LoVo (cell line): ENCODE results near the gene GYS1.
"Not testable (repeated sequence)": the region's sequence is repeated elsewhere in the genome, so short reads cannot be mapped to it uniquely, and the experiment has no call there.

Experiments
- DNase-seq: peaks from one replicate; pipeline ENCODE4 v3.0.0-alpha.2; 2016; ENCODE audit warnings: low spot score

The GYS1 gene

GRCh38 chr19:48993175-48994034 lies at the start of gene GYS1, which contains the start of gene RUVBL2:
Gene GYS1, minus strand, starts transcription at chr19:48993309. Its CDS starts 197 bp downstream, at chr19:48993112.
Gene RUVBL2, plus strand, starts transcription at chr19:48993887. Its CDS starts 25 bp downstream, at chr19:48993912.
- peak; percentile 99 for DNase-seq

GRCh38 chr19:49042666-49043065 lies 49.6 kb upstream of the GYS1 start:
- not testable (repeated sequence) for DNase-seq

GRCh38 chr19:49042177-49042576 lies 49.1 kb upstream of the GYS1 start:
- DNase-seq = peak; percentile 55

- DNase-seq = not testable (repeated sequence)
Observed at GRCh38 chr19:49039736-49040135, 46.6 kb upstream of the GYS1 start.

- DNase-seq = peak; percentile 52
Observed at GRCh38 chr19:49038557-49039276, 45.6 kb upstream of the GYS1 start.

- DNase-seq = not testable (repeated sequence)
Observed at GRCh38 chr19:49038111-49038510, 45.0 kb upstream of the GYS1 start.

GRCh38 chr19:49036815-49037214 lies 43.7 kb upstream of the GYS1 start, which contains the start of gene CGB1:
Gene CGB1, minus strand, starts transcription at chr19:49036895. Its CDS starts 184 bp downstream, at chr19:49036711.
- DNase-seq = peak; percentile 30

GRCh38 chr19:49031642-49032301 lies 38.7 kb upstream of the GYS1 start, which contains the start of gene CGB2:
Gene CGB2, plus strand, starts transcription at chr19:49031890. Its CDS starts 206 bp downstream, at chr19:49032096.
- not testable (repeated sequence) for DNase-seq

GRCh38 chr19:49030323-49030722 lies 37.2 kb upstream of the GYS1 start:
- not testable (repeated sequence) for DNase-seq

GRCh38 chr19:49029749-49030148 lies 36.6 kb upstream of the GYS1 start:
- DNase-seq = not testable (repeated sequence)

GRCh38 chr19:49028686-49029085 lies 35.6 kb upstream of the GYS1 start:
- DNase-seq = not testable (repeated sequence)

GRCh38 chr19:49025599-49025998 lies 32.5 kb upstream of the GYS1 start:
- DNase-seq = not testable (repeated sequence)

- not testable (repeated sequence) for DNase-seq
Observed at GRCh38 chr19:49025088-49025487, 32.0 kb upstream of the GYS1 start.

- DNase-seq = not testable (repeated sequence)
Observed at GRCh38 chr19:49024233-49024632, 31.1 kb upstream of the GYS1 start, which contains the start of gene CGB3. Gene CGB3, minus strand, starts transcription at chr19:49024333. Its CDS starts 362 bp downstream, at chr19:49023971.

GRCh38 chr19:49022116-49022515 lies 29.0 kb upstream of the GYS1 start:
- no peak for DNase-seq

- no peak for DNase-seq
Observed at GRCh38 chr19:49020931-49021895, 28.1 kb upstream of the GYS1 start.

GRCh38 chr19:49020342-49020741 lies 27.2 kb upstream of the GYS1 start:
- DNase-seq = no peak

GRCh38 chr19:49019242-49019932 lies 26.3 kb upstream of the GYS1 start:
- peak; percentile 86 for DNase-seq

GRCh38 chr19:49018388-49019241 lies 25.5 kb upstream of the GYS1 start:
- not testable (repeated sequence) for DNase-seq
